Peyer's patch (tissue), 4 donors: ENCODE results near the gene ZBTB7C.

ENCODE experiments used
- CTCF ChIP-seq, 6 experiments: fragments of 450-650 bp in 4 of 6; fragments of 200-600 bp in 2 of 6; sonication (generic) in 1 of 6; IDR thresholded peaks; one replicate each; pipeline ENCODE4 v1.5.1; 2017 to 2019; ENCODE audit warnings: antibody characterized with exemption in 6 of 6, mild to moderate bottlenecking in 3 of 6, moderate library complexity in 1 of 6
- POLR2A ChIP-seq, 2 donors: fragments of 450-650 bp; IDR thresholded peaks; one replicate each; pipeline ENCODE4 v1.5.1; 2017; ENCODE audit warnings: antibody characterized with exemption in 2 of 2, mild to moderate bottlenecking in 2 of 2, moderate library complexity in 2 of 2

- no peak for TF ChIP-seq CTCF (IDR thresholded peaks at IDR 0.05)
- TF ChIP-seq POLR2A (IDR thresholded peaks at IDR 0.05): no peak
Measured at GRCh38 chr18:48060346-48060745, 348.8 kb downstream of the ZBTB7C start.
